A549 treated with AZD9567 at 1 μM for 4 hours (cell line): ENCODE results near the gene NAA35. TPM values are rescaled to one million over a fixed set of nuclear protein-coding genes. Genes with fewer than 3 reads are reported as not detected.

Source experiments
- total RNA-seq: library from RNA; stranded (reverse); fragments of 200-300 nt; extraction: Qiagen RNA extraction; gene quantifications from 5 replicates; pipeline ENCODE4 v1.2.3, GENCODE V29; 2022; ENCODE audit not compliant: insufficient read depth

The NAA35 gene
- 27.2 to 33.6 TPM (median 29.6 TPM) in 5 replicates for total RNA-seq

DNA sequence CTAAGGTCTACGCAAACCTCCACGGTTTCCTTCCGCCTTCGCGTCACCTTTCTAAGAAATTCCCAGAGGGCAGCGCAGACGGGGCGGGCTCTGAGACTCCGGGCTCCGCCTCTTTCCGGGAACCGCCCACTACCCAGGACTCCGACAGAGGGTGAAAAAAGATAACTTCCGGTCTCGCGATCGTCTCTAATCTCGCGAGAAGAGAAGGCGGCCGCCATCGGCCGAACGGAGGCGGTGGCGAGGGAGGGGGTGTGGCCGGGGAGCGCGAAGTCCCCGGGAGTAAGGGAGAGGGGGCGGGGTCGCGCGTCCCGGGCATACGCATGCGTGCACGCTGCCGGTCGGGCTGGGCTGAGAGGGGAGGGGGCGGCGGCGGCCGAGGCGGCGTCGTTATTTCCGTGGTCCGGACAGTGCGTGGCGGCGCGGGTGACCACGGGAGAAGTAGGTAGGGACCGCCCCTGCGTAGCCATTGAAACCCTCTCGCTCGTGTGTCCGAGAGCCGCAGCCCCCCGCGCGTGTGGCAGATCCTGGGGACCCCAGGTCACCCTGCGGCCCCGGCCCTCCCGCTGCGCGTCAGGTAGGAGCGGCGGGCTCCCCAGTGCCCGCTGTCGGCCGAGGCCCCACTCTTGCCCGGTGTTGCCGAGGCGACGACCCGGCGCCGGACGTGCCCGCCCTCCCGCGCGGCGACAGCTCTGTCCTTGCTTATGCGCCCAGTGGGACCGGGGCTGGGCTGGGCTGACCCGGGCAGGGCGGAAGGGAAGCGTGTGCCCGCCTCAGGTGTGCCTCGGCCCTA is at the start of gene NAA35:
Gene NAA35, plus strand, starts transcription at position 315 of the 790 bp plus-strand sequence. CDS start 1,014 bp downstream, outside the sequence.

Other genes with a start within 250 kb of the NAA35 start
- gene AGTPBP1, start 199.2 kb upstream of the NAA35 start, total RNA-seq: 7.1 to 9.8 TPM (median 9.0 TPM) in 5 replicates
- 103 to 120 TPM (median 109 TPM) in 5 replicates for gene GOLM1, start 158.4 kb downstream of the NAA35 start, total RNA-seq